PC-3 (cell line): Measurements from ENCODE around the gene ABAT. TPM values are rescaled to one million over a fixed set of nuclear protein-coding genes. Genes with fewer than 3 reads are reported as not detected.

Source experiments
- ATAC-seq: fragments of 200-7000 bp; cut with Tn5 transposase; 2 replicates; pipeline ENCODE4 v1.9.1; 2020; ENCODE audit warnings: mild to moderate bottlenecking, moderate library complexity
- BruUV-seq: library from RNA; stranded (reverse); fragments of 400-500 nt; replicated peaks from 2 replicates; lab custom pipeline; 2021; lab: Mats Ljungman, UMichigan
- CTCF ChIA-PET: fragments of 300-600 bp; sonication (Branson Sonifier 250); formaldehyde crosslinking; loops from one replicate; lab custom pipeline; 2022; ENCODE audit warnings: antibody characterized with exemption; lab: Charles Lee
- POLR2A ChIA-PET: fragments of 300-600 bp; sonication (Branson Sonifier 250); formaldehyde crosslinking; loops from one replicate; lab custom pipeline; 2022; ENCODE audit warnings: antibody characterized with exemption; ENCODE audit not compliant: unreplicated experiment; lab: Charles Lee
- DNase-seq: peaks from one replicate; pipeline ENCODE4 v3.0.0-alpha.2; 2015
- H2AFZ ChIP-seq: fragments of 300-600 bp; sonication (generic); 2 replicates; pipeline ENCODE4 v1.6.0; 2016; ENCODE audit warnings: antibody characterized with exemption, low read length
- H3F3A ChIP-seq: fragments of 300-600 bp; sonication (generic); one replicate; pipeline ENCODE4 v1.6.0; 2017; ENCODE audit warnings: antibody characterized with exemption, low read length, control low read depth, mild to moderate bottlenecking; ENCODE audit not compliant: unreplicated experiment
- H3K27ac ChIP-seq: fragments of 300-600 bp; sonication (generic); 2 replicates; pipeline ENCODE4 v1.5.1; 2016; ENCODE audit warnings: mild to moderate bottlenecking, low read length
- H3K27me3 ChIP-seq: fragments of 300-600 bp; sonication (generic); 2 replicates; pipeline ENCODE4 v1.6.1; 2016; ENCODE audit warnings: low read length, mixed read lengths
- H3K36me3 ChIP-seq: fragments of 300-600 bp; sonication (generic); 2 replicates; pipeline ENCODE4 v1.6.1; 2016; ENCODE audit warnings: low read depth, mixed run types, low read length, mixed read lengths
- H3K4me1 ChIP-seq: fragments of 300-600 bp; sonication (generic); 2 replicates; pipeline ENCODE4 v1.5.1; 2016; ENCODE audit warnings: low read length; ENCODE audit not compliant: insufficient read depth
- H3K4me2 ChIP-seq: fragments of 300-600 bp; sonication (generic); 2 replicates; pipeline ENCODE4 v1.6.0; 2016; ENCODE audit warnings: low read length
- H3K4me3 ChIP-seq: fragments of 300-600 bp; sonication (generic); 2 replicates; pipeline ENCODE4 v1.5.1; 2016; ENCODE audit warnings: mild to moderate bottlenecking, low read length, mixed read lengths
- H3K79me2 ChIP-seq: fragments of 300-600 bp; sonication (generic); 2 replicates; pipeline ENCODE4 v1.6.1; 2017; ENCODE audit warnings: low read length, mixed read lengths
- H3K9ac ChIP-seq: fragments of 300-600 bp; sonication (generic); 2 replicates; pipeline ENCODE4 v1.6.0; 2016; ENCODE audit warnings: mild to moderate bottlenecking, low read length
- H3K9me2 ChIP-seq: fragments of 300-600 bp; sonication (generic); replicated peaks from 2 replicates; pipeline ENCODE4 v1.6.1; 2016; ENCODE audit warnings: mixed run types, low read length, mixed read lengths
- H3K9me3 ChIP-seq: fragments of 300-600 bp; sonication (generic); 2 replicates; pipeline ENCODE4 v1.6.1; 2016; ENCODE audit warnings: low read length, mixed read lengths
- H4K20me1 ChIP-seq: fragments of 300-600 bp; sonication (generic); 2 replicates; pipeline ENCODE4 v1.6.1; 2016; ENCODE audit warnings: low read length, mixed read lengths
- CTCF ChIP-seq: fragments of 300-600 bp; sonication (generic); conservative IDR thresholded peaks from 2 replicates; pipeline ENCODE4 v1.5.1; 2017; ENCODE audit warnings: antibody characterized with exemption, low read depth, mild to moderate bottlenecking, low read length
- EZH2 ChIP-seq: fragments of 300-600 bp; sonication (generic); IDR thresholded peaks from one replicate; pipeline ENCODE4 v1.6.1; 2017; ENCODE audit warnings: antibody characterized with exemption, mild to moderate bottlenecking, low read length; ENCODE audit not compliant: unreplicated experiment
- EZH2phosphoT487 ChIP-seq: fragments of 300-600 bp; sonication (generic); IDR thresholded peaks from 2 replicates; pipeline ENCODE4 v1.6.1; 2018; ENCODE audit warnings: mild to moderate bottlenecking, antibody characterized with exemption, low read length, borderline replicate concordance
- intact Hi-C: fragments of 100-400 bp; cut with micrococcal nuclease; formaldehyde crosslinking; loops from 2 replicates; pipeline ENCODE4 v1.9.0; 2023
- total RNA-seq: library from RNA; depleted of rRNA; stranded (reverse); fragments of >200 nt; gene quantifications from 2 replicates; pipeline ENCODE4 v1.2.3, GENCODE V29; 2014

Gene ABAT
- total RNA-seq, 1 experiment from 2014 or later = 0.95 TPM

GRCh38 chr16:8721336-8722024 is 47.1 kb downstream of the ABAT start:
- no TSS peak for BruUV-seq
- Histone ChIP-seq H3K9me2 (no peaks in the 10 kb centered on the region), H4K20me1 (no peaks in the 10 kb centered on the region), H3K4me1 (no peaks in the 10 kb centered on the region), H3K36me3 (no peaks in the 10 kb centered on the region), H3K9me3 (no peaks in the 10 kb centered on the region), H3F3A (no peaks in the 10 kb centered on the region), H3K27me3 (peaks cover 21% of the 10 kb centered on the region), H3K27ac (no peak overlapping the region), H2AFZ (no peak overlapping the region), H3K4me2 (no peak overlapping the region), H3K4me3 (no peak overlapping the region), H3K9ac (no peak overlapping the region), H3K79me2 (no peaks in the 10 kb centered on the region)
- intact Hi-C loops = no loop called here
- TF ChIP-seq CTCF (no peak), EZH2 (no peak), EZH2phosphoT487 (no peak)
- ChIA-PET CTCF (no interaction called here), POLR2A (no interaction called here)
- no peak for ATAC-seq
- DNase-seq = no peak

GRCh38 chr16:8722025-8722348 is 47.6 kb downstream of the ABAT start:
- no peaks in the 10 kb centered on the region for H3K4me1 ChIP-seq
- DNase-seq = no peak
- no peaks in the 10 kb centered on the region for H3F3A ChIP-seq
- no peaks in the 10 kb centered on the region for H3K79me2 ChIP-seq
- H3K27me3 ChIP-seq = peaks cover 22% of the 10 kb centered on the region
- no peak for ATAC-seq
- no peak overlapping the region for H3K4me3 ChIP-seq
- H3K36me3 ChIP-seq = no peaks in the 10 kb centered on the region
- no peak for TF ChIP-seq EZH2phosphoT487
- no peak for TF ChIP-seq CTCF
- no peak for TF ChIP-seq EZH2
- POLR2A ChIA-PET = no interaction called here
- BruUV-seq = no TSS peak
- H2AFZ ChIP-seq = no peak overlapping the region
- no peak overlapping the region for H3K4me2 ChIP-seq
- intact Hi-C loops = no loop called here
- H3K9me3 ChIP-seq = no peaks in the 10 kb centered on the region
- CTCF ChIA-PET = no interaction called here
- H4K20me1 ChIP-seq = no peaks in the 10 kb centered on the region
- no peak overlapping the region for H3K9ac ChIP-seq
- no peaks in the 10 kb centered on the region for H3K9me2 ChIP-seq
- H3K27ac ChIP-seq = no peak overlapping the region

- H3K79me2 ChIP-seq = no peaks in the 10 kb centered on the region
- H3K36me3 ChIP-seq = no peaks in the 10 kb centered on the region
- intact Hi-C loops = no loop called here
- no peaks in the 10 kb centered on the region for H3K9me3 ChIP-seq
- H2AFZ ChIP-seq = no peak overlapping the region
- no peak for TF ChIP-seq EZH2phosphoT487
- no peak for TF ChIP-seq CTCF
- TF ChIP-seq EZH2 = no peak
- no peak overlapping the region for H3K9ac ChIP-seq
- H3K4me2 ChIP-seq = no peak overlapping the region
- BruUV-seq = no TSS peak
- H4K20me1 ChIP-seq = no peaks in the 10 kb centered on the region
- CTCF ChIA-PET = no interaction called here
- H3K27me3 ChIP-seq = 0 out of 2 replicates have a peak, but pooled peaks cover 13% of the 10 kb centered on the region
- H3K9me2 ChIP-seq = no peaks in the 10 kb centered on the region
- H3K4me3 ChIP-seq = no peak overlapping the region
- DNase-seq = no peak
- no peak overlapping the region for H3K27ac ChIP-seq
- no peaks in the 10 kb centered on the region for H3F3A ChIP-seq
- POLR2A ChIA-PET = no interaction called here
- ATAC-seq = no peak
- H3K4me1 ChIP-seq = no peaks in the 10 kb centered on the region
Observed at GRCh38 chr16:8725513-8726178, 51.2 kb downstream of the ABAT start.
